A549 (cell line): ENCODE data around the gene RNASE3.
A peak's percentile ranks its signal among the peaks of the same experiment; 100 is the strongest.

Experiments used
- CEBPB ChIP-seq, 2 experiments: fragments of >200 bp in 1 of 2; sonication (Bioruptor Twin) in 1 of 2; formaldehyde crosslinking in 1 of 2; IDR thresholded peaks; 2 replicates each; pipeline ENCODE4 v1.6.1; 2012 to 2016
- RFX5 ChIP-seq: fragments of 450-650 bp; IDR thresholded peaks from 2 replicates; pipeline ENCODE4 v1.7.1; 2014; ENCODE audit warnings: antibody characterized with exemption, mild to moderate bottlenecking, moderate library complexity
- TF ChIP-seq, protein P1 (sequence below): fragments of >200 bp; sonication (Bioruptor Twin); formaldehyde crosslinking; IDR thresholded peaks from 3 replicates; pipeline ENCODE4 v1.5.1; 2016

DNA sequence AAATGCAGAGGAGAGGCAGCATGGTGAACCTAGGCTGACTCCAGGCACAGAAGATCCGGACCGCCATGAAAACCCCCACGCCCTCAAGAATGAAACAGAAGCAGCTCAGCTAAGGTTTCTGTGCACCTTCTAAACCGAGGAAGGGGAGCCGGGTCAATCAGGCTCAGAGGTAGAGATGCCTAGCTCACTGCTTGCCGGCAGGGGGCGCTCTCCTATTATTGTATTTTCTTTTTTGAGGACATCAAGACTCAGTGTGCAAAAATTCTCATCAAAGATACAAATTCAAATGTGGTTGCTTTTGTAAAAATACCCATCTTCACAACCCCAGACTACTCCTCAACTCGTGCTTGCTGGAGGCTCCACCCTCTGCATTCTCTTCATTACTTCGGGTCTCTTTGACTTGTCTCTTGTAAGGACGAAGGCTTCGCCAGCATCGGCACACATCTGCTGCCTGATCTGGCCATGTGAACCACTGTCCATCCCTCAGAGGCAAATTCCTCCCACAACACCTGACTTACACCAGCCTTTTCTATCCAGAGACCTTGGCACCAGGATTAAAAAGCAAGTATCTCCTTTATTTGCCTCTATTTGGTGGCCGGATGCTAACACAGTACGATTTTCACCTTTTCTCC, 33.4 kb upstream of the RNASE3 start:
- TF ChIP-seq, protein P1, sequence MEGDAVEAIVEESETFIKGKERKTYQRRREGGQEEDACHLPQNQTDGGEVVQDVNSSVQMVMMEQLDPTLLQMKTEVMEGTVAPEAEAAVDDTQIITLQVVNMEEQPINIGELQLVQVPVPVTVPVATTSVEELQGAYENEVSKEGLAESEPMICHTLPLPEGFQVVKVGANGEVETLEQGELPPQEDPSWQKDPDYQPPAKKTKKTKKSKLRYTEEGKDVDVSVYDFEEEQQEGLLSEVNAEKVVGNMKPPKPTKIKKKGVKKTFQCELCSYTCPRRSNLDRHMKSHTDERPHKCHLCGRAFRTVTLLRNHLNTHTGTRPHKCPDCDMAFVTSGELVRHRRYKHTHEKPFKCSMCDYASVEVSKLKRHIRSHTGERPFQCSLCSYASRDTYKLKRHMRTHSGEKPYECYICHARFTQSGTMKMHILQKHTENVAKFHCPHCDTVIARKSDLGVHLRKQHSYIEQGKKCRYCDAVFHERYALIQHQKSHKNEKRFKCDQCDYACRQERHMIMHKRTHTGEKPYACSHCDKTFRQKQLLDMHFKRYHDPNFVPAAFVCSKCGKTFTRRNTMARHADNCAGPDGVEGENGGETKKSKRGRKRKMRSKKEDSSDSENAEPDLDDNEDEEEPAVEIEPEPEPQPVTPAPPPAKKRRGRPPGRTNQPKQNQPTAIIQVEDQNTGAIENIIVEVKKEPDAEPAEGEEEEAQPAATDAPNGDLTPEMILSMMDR: peak; percentile 89
- TF ChIP-seq RFX5 (no peak), CEBPB (IDR thresholded peaks at IDR 0.05) (no peak)
